HepG2 (cell line): ENCODE results near the gene C2orf42. TPM values are rescaled to one million over a fixed set of nuclear protein-coding genes. Genes with fewer than 3 reads are reported as not detected.

Experiments used
- BRD4 ChIP-seq: sonication (generic); formaldehyde crosslinking; IDR thresholded peaks from 2 replicates; pipeline ENCODE4 v1.4.0; 2020; ENCODE audit warnings: missing genetic modification reagents
- ESRRA ChIP-seq: sonication (generic); formaldehyde crosslinking; IDR thresholded peaks from 2 replicates; pipeline ENCODE4 v1.5.1; 2020; ENCODE audit warnings: mild to moderate bottlenecking, low read depth, missing genetic modification reagents
- FOXA3 ChIP-seq: IDR thresholded peaks from 2 replicates; pipeline ENCODE4 v1.6.1; 2016; ENCODE audit warnings: missing genetic modification reagents, missing compliant biosample characterization
- FOXO1 ChIP-seq: sonication (generic); formaldehyde crosslinking; IDR thresholded peaks from 2 replicates; pipeline ENCODE4 v1.4.0; 2020; ENCODE audit warnings: missing genetic modification reagents
- GFI1 ChIP-seq: sonication (generic); formaldehyde crosslinking; IDR thresholded peaks from 2 replicates; pipeline ENCODE4 v1.5.0; 2020; ENCODE audit warnings: missing genetic modification reagents, mild to moderate bottlenecking, borderline replicate concordance
- MZF1 ChIP-seq: sonication (generic); formaldehyde crosslinking; IDR thresholded peaks from 2 replicates; pipeline ENCODE4 v1.8.1; 2023; ENCODE audit warnings: mild to moderate bottlenecking, missing genetic modification reagents, borderline replicate concordance
- NR2C2 ChIP-seq: sonication (generic); formaldehyde crosslinking; IDR thresholded peaks from 2 replicates; pipeline ENCODE4 v1.4.0; 2020; ENCODE audit warnings: missing genetic modification reagents, mild to moderate bottlenecking, moderate library complexity, borderline replicate concordance
- NR3C1 ChIP-seq: sonication (generic); formaldehyde crosslinking; IDR thresholded peaks from 2 replicates; pipeline ENCODE4 v1.4.0; 2020; ENCODE audit warnings: missing genetic modification reagents
- ONECUT2 ChIP-seq: sonication (generic); formaldehyde crosslinking; IDR thresholded peaks from 2 replicates; pipeline ENCODE4 v1.4.0; 2020; ENCODE audit warnings: missing genetic modification reagents
- TAF1 ChIP-seq: sonication (generic); formaldehyde crosslinking; IDR thresholded peaks from 2 replicates; pipeline ENCODE4 v1.4.0; 2020; ENCODE audit warnings: missing genetic modification reagents
- ZC3H13 ChIP-seq: sonication (generic); formaldehyde crosslinking; IDR thresholded peaks from 2 replicates; pipeline ENCODE4 v1.8.1; 2023; ENCODE audit warnings: mild to moderate bottlenecking, missing genetic modification reagents, moderate library complexity
- ZNF20 ChIP-seq: sonication (generic); formaldehyde crosslinking; IDR thresholded peaks from 2 replicates; pipeline ENCODE4 v1.4.0; 2020; ENCODE audit warnings: mild to moderate bottlenecking, moderate library complexity, missing genetic modification reagents
- ZNF367 ChIP-seq: sonication (generic); formaldehyde crosslinking; IDR thresholded peaks from 2 replicates; pipeline ENCODE4 v1.4.0; 2020; ENCODE audit warnings: missing genetic modification reagents, borderline replicate concordance
- ZNF441 ChIP-seq: sonication (generic); formaldehyde crosslinking; IDR thresholded peaks from 2 replicates; pipeline ENCODE4 v1.7.0; 2021; ENCODE audit warnings: missing genetic modification reagents, borderline replicate concordance
- ZSCAN20 ChIP-seq: sonication (generic); formaldehyde crosslinking; IDR thresholded peaks from 2 replicates; pipeline ENCODE4 v1.4.0; 2020; ENCODE audit warnings: missing genetic modification reagents, mild to moderate bottlenecking, borderline replicate concordance
- polyA plus RNA-seq, 8 experiments: library from polyadenylated mRNA; depleted of rRNA in 3 of 8; stranded (reverse) in 7 of 8; unstranded in 1 of 8; fragments of >200 nt; fragmentation: Illumina TruSeq in 4 of 8; extraction: Trizol in 4 of 8; gene quantifications; 2 replicates each; pipeline versions ENCODE4 v1.2.1 to v1.2.3, GENCODE V29; 2011 to 2016; ENCODE audit warnings: low read depth in 4 of 8, missing spikeins in 1 of 8, mixed read lengths in 1 of 8; ENCODE audit not compliant: insufficient read depth in 1 of 8
- total RNA-seq, 5 experiments: library from RNA; depleted of rRNA; stranded (reverse); fragments of >200 nt; fragmentation: Illumina TruSeq; extraction: Trizol; gene quantifications; 2 replicates each; pipeline ENCODE4 v1.2.3, GENCODE V29; 2016; ENCODE audit warnings: low read depth in 1 of 5
- TF ChIP-seq, protein P1 (sequence below): sonication (generic); formaldehyde crosslinking; conservative IDR thresholded peaks from 2 replicates; pipeline ENCODE4 v1.4.0; 2020; ENCODE audit warnings: missing genetic modification reagents
- TF ChIP-seq, protein P2 (sequence below): sonication (generic); formaldehyde crosslinking; IDR thresholded peaks from 2 replicates; pipeline ENCODE4; 2020; ENCODE audit warnings: missing genetic modification reagents, mild to moderate bottlenecking, borderline replicate concordance
- TF ChIP-seq, protein P3 (sequence below): IDR thresholded peaks from 2 replicates; pipeline ENCODE4 v1.6.1; 2012; ENCODE audit warnings: inconsistent platforms
- TF ChIP-seq, protein P4 (sequence below), 2 experiments: sonication (generic) in 1 of 2; formaldehyde crosslinking in 1 of 2; IDR thresholded peaks; 2 replicates each; pipeline versions ENCODE4 v1.5.1 to v1.6.1; 2011 to 2020; ENCODE audit warnings: borderline replicate concordance in 1 of 2, low read depth in 1 of 2, low read length in 1 of 2, mild to moderate bottlenecking in 1 of 2, missing genetic modification reagents in 1 of 2, moderate library complexity in 1 of 2
- TF ChIP-seq, protein P5 (sequence below): sonication (generic); formaldehyde crosslinking; IDR thresholded peaks from 2 replicates; pipeline ENCODE4 v1.5.1; 2020; ENCODE audit warnings: missing genetic modification reagents, mild to moderate bottlenecking, borderline replicate concordance

The C2orf42 gene
- total and polyA plus RNA-seq, 2 of the 13 experiments (the other 11 are each of a cell fraction or from before 2014, with no cell fraction given), result 9.3 to 9.9 TPM

DNA sequence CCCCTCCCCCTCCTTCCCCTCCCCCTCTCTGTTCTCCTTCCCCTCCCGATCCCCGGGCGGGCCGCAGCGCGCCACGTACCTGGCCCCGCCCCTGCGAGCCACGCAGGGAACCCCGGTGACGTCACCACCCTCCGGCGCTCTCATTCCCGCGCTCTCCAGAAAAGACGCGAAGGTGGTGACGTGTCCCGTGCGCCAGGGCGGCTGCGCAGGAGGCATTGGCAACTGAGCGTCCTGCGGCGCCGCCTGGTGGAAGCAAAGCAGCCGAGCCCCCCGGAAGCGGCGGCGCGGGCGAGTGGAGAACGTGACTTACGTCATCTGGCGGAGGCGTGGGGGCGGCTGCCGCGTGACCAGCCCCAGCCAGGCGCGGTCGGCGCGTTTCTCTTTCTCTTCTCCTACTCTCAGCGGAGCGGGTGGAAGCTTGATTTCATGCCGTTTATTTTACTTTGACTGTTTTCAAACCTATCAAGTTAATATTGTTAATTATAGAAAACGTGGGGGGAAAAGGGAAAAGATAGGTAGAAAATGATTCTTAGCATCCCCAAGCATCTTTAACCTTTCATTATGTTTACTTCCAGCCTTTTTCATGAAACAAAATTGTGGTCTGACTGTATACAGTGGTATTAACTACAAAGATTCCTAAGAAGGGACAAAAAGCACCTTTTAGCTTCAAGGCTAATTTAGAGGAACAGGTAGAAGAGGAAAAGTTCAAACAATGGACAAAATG is 48.1 kb downstream of the C2orf42 start (continued):
- TF ChIP-seq ZNF20 (CRISPR knock-in tag), result no peak
- TF ChIP-seq ZNF441 (CRISPR knock-in tag), result peak; percentile 82
- TF ChIP-seq, protein P1, sequence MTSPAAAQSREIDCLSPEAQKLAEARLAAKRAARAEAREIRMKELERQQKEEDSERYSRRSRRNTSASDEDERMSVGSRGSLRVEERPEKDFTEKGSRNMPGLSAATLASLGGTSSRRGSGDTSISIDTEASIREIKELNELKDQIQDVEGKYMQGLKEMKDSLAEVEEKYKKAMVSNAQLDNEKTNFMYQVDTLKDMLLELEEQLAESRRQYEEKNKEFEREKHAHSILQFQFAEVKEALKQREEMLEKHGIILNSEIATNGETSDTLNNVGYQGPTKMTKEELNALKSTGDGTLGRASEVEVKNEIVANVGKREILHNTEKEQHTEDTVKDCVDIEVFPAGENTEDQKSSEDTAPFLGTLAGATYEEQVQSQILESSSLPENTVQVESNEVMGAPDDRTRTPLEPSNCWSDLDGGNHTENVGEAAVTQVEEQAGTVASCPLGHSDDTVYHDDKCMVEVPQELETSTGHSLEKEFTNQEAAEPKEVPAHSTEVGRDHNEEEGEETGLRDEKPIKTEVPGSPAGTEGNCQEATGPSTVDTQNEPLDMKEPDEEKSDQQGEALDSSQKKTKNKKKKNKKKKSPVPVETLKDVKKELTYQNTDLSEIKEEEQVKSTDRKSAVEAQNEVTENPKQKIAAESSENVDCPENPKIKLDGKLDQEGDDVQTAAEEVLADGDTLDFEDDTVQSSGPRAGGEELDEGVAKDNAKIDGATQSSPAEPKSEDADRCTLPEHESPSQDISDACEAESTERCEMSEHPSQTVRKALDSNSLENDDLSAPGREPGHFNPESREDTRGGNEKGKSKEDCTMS, result peak; percentile 68; the same call in 1 of the 2 replicates
- no peak for TF ChIP-seq MZF1 (CRISPR knock-in tag)
- TF ChIP-seq, protein P2, sequence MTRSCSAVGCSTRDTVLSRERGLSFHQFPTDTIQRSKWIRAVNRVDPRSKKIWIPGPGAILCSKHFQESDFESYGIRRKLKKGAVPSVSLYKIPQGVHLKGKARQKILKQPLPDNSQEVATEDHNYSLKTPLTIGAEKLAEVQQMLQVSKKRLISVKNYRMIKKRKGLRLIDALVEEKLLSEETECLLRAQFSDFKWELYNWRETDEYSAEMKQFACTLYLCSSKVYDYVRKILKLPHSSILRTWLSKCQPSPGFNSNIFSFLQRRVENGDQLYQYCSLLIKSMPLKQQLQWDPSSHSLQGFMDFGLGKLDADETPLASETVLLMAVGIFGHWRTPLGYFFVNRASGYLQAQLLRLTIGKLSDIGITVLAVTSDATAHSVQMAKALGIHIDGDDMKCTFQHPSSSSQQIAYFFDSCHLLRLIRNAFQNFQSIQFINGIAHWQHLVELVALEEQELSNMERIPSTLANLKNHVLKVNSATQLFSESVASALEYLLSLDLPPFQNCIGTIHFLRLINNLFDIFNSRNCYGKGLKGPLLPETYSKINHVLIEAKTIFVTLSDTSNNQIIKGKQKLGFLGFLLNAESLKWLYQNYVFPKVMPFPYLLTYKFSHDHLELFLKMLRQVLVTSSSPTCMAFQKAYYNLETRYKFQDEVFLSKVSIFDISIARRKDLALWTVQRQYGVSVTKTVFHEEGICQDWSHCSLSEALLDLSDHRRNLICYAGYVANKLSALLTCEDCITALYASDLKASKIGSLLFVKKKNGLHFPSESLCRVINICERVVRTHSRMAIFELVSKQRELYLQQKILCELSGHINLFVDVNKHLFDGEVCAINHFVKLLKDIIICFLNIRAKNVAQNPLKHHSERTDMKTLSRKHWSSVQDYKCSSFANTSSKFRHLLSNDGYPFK (CRISPR knock-in tag), result peak; percentile 88; the same call in 1 of the 2 replicates
- TF ChIP-seq ZC3H13 (CRISPR knock-in tag), result peak; percentile 96
- no peak for TF ChIP-seq NR3C1 (CRISPR knock-in tag)
- TF ChIP-seq, protein P3, sequence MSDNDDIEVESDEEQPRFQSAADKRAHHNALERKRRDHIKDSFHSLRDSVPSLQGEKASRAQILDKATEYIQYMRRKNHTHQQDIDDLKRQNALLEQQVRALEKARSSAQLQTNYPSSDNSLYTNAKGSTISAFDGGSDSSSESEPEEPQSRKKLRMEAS, result peak; percentile 79; the same call in 1 of the 2 replicates
- TF ChIP-seq, protein P4, sequence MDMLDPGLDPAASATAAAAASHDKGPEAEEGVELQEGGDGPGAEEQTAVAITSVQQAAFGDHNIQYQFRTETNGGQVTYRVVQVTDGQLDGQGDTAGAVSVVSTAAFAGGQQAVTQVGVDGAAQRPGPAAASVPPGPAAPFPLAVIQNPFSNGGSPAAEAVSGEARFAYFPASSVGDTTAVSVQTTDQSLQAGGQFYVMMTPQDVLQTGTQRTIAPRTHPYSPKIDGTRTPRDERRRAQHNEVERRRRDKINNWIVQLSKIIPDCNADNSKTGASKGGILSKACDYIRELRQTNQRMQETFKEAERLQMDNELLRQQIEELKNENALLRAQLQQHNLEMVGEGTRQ (IDR thresholded peaks at IDR 0.05; ENCODE audit: low read depth, low read length), result peak; percentile 73
- TF ChIP-seq, protein P4 (CRISPR knock-in tag; IDR thresholded peaks at IDR 0.05; ENCODE audit: borderline replicate concordance), result peak; percentile 86
- TF ChIP-seq BRD4, result peak; percentile 78
- TF ChIP-seq GFI1 (CRISPR knock-in tag), result peak; percentile 71; the same call in 1 of the 2 replicates
- peak; percentile 55 for TF ChIP-seq TAF1 (CRISPR knock-in tag)
- peak; percentile 83; the same call in 1 of the 2 replicates for TF ChIP-seq FOXO1 (CRISPR knock-in tag)
- TF ChIP-seq ZNF367, result peak; percentile 87; the same call in 1 of the 2 replicates
- TF ChIP-seq, protein P5, sequence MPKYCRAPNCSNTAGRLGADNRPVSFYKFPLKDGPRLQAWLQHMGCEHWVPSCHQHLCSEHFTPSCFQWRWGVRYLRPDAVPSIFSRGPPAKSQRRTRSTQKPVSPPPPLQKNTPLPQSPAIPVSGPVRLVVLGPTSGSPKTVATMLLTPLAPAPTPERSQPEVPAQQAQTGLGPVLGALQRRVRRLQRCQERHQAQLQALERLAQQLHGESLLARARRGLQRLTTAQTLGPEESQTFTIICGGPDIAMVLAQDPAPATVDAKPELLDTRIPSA (CRISPR knock-in tag), result peak; percentile 50; the same call in 1 of the 2 replicates
- TF ChIP-seq ONECUT2 (CRISPR knock-in tag), result no peak
- TF ChIP-seq FOXA3 (CRISPR knock-in tag), result peak; percentile 87
- TF ChIP-seq ESRRA (CRISPR knock-in tag), result peak; percentile 69
- peak; percentile 94 for TF ChIP-seq NR2C2 (CRISPR knock-in tag)
- TF ChIP-seq ZSCAN20 (CRISPR knock-in tag), result no peak
